B cell (primary cell): ENCODE data around the gene MXRA8.

Experiments
- CTCF ChIP-seq: fragments of 200-600 bp; IDR thresholded peaks from one replicate; pipeline ENCODE4 v1.8.0; 2022; ENCODE audit warnings: antibody characterized with exemption, mild to moderate bottlenecking
- EZH2 ChIP-seq: IDR thresholded peaks from 2 replicates; pipeline ENCODE4 v1.6.1; 2012; ENCODE audit warnings: borderline replicate concordance, low read depth, mild to moderate bottlenecking, moderate library complexity, low read length; ENCODE audit not compliant: insufficient read depth, poor library complexity, severe bottlenecking

- TF ChIP-seq EZH2 (no peak), CTCF (no peak)
These were observed 47.8 kb downstream of the MXRA8 start for GRCh38 chr1:1310476-1311053.
